Superior temporal gyrus (tissue), 1 donor: ENCODE data around the gene BAIAP2.
"Not testable (repeated sequence)": the region's sequence is repeated elsewhere in the genome, so short reads cannot be mapped to it uniquely, and the experiment has no call there.

Source experiments
- DNase-seq: peaks from one replicate; pipeline ENCODE4 v3.0.0-alpha.2; 2016; ENCODE audit errors: extremely low spot score

BAIAP2 gene

DNA sequence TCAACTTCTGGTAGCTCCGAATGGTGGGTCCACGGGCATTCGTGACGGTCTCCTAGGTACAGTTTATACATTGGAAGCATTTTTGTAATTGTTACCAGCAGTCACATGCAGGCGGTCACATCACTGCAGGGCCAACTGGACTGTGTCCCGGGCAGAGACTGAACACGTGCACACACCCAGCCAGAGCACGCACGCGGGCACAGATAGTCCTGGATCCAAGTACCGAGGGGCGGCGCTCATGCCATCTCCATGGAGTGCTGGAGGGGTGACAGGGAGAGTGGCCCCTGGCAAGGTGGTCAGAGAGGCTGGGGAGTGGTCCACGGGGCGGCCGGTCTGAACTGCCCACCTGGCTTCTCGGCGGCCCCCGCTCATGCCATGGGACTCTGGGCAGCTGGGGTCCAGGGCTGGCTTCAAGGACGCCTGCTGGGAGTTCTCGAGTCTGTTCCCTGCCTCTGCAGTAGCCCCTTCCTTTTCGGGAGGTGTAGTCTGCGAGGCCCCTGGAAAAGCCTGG lies 34.2 kb downstream of the BAIAP2 start:
- no peak for DNase-seq

DNA sequence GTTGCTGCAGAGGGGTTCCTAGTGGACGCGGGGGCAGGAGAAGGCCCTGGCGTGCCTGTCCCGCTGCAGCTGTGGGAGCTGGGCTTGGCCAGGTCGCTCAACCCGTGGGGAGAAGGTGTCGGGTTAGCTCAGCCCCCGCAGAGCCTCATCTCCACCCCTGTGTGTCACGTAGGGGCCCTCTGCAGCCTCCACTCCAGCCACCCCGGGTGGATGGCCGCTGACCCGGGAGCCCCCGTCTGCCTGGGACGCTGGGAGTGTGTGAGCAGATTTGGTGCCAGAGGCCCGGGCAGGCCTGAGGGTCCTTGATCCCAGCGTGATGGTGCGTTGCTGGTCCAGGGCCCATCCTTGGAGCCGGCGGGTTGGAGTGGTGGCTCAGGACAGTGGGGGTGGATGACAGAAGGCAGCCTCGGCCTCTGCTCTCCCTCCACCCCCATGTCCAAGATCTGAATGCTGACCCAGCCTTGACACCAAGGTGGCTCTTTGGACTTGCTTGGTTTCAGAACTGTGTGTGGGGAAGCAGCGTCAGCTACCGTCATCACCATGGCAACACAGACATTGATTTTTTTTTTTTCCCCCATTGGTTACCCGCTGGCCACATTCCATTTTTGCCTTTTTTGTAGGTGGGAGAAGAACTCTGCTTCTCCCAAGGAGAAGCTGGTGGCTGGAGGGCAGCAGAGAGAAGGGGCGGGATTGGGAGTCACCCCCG lies 35.7 kb downstream of the BAIAP2 start:
- DNase-seq = no peak

DNA sequence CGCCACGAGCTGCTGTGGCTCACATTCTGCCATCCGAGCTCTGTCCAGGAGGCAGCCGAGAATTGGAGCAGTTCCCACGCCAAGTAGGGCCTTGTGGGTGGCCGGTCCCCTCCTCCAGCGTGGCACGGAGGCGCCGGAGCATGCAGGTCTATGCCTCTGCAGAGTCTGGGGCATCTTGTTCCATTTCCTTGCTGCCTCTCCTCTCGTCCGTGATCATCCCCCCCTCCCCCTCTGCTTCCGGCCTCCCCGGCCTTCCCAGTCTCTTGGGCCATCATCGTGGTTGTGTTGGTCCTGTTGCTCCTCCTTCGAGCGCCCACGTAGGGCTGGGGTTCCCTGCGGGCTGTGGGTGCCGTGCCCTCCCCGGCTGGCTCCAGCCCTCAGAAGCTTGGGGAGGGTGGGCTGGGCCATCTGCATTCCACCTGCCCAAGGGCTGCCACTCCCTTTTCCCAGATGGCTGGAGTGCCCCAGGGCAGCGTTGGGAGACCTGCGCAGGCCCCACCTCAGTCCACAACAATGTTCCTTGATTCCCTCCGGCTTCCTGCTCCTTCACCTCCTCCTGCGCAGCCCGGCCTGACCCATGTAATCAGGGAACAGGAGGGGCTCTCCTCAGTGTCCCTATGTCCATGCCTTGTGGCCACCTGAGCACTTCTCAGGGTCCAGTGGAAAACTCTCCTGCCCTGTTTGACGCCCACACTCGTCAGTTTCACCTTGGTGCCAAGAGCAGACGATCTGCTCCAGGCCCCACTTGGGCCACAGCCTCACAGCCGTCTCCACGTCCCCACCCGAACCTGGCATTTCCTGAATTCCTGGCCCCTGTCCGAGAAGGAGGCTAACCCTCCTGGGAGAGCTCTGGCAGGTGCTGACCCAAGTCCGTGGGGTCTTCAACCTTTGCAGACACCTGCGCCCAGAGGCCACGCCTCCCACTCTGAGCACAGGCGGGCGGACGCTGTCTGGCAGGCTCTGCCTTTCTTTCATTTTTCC lies 37.1 kb downstream of the BAIAP2 start:
- no peak for DNase-seq

DNA sequence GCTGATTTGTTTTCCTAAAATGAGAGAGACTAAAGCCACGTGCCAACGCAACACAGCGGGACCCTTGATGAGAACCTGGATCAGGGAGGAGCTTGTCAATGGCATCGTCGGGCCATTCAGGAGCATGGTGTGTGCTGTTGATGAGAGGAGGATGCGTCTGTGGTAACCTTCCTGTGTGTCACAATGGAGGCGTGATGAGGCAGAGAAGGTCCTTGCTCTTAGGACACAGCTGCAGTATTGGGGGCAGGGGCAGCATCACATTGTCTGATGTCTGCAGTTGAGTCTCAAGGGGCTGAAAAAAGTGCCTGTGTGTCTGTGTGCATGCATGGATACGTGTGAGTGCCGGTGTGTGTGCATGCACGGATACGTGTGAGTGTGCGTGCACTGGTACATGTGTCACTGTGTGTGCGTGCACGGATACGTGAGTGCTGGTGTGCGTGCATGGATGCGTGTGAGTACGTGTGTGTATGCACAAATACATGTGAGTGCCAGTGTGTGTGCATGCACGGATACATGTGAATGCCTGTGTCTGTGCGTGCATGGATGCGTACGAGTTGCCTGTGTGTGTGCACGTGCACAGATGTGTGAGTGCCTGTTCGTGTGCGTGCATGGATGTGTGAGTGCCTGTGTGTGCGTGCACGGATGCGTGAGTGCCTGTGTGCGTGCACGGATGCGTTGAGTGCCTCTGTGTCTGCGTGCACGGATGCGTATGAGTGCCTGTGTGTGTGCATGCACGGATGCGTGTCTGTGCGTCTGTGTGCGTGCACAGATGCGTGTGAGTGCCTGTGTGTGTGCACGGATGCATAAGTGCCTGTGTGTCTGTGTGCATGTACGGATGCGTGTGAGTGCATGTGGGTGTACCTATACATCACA lies 39.3 kb downstream of the BAIAP2 start:
- DNase-seq = no peak

DNA sequence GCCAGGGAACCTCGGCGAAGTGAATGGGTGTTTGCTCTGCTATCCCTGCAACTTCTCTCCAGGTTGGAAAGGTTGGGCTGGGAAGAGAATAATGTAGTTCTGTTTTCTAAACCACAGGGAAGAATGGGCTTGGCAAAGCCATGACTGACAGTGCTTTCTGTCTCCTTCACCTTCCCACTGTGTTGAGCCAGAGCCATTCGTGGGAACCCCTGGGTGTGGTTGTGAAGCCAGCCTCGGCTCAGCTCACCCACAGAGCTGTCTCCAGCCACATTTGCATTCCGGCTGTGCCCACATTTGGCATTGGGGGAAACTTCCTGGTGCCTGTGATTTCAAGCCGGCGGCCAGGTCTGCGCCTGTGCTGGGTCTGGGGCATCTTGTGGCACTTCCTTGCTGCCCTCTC lies 39.9 kb downstream of the BAIAP2 start:
- no peak for DNase-seq

DNA sequence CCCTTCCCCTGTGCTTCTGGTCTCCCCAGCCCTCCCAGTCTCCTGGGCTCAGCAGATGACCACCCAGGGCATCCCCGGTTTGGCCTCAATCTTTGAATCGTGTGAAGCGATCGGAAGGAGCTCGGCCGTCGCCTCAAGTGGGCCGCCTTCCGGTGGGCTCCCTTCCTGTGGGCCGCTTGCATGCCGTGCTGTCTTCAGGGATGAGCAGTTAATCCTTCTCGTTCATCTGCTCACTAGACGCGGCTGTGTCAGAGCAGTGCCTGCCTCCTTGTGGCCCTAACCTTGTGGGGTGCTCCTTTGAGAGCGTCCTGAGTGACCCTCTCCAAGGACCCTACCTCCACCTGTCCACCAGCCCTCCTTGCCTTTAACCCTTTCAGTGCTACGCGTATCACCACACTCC lies 40.4 kb downstream of the BAIAP2 start:
- DNase-seq = no peak

DNA sequence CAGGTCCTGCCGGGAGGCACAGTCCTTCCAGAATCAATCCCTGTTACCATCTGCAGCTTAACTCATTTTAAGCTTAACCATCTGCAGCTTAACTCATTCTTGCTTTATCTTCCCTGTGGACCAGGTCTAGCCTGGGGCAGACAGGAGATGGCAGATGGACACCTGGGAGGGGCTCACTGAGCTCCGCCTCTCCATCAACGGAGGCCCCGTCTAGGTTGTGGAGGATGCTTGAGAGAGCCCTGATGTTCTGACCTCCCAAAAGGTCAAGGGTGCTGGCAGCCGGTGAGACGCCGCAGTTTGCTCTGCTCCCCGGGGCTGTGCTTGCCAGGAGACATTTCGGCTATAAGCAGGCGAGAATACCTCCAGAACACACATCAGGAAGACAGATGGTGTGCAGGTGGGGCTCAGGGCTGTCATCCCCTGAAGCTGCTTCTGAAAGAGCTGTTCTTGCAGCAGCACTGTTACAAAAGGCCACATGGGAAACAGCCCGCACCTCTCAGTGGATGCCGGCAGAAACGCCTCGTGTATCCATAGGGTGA lies 41.3 kb downstream of the BAIAP2 start:
- no peak for DNase-seq

DNA sequence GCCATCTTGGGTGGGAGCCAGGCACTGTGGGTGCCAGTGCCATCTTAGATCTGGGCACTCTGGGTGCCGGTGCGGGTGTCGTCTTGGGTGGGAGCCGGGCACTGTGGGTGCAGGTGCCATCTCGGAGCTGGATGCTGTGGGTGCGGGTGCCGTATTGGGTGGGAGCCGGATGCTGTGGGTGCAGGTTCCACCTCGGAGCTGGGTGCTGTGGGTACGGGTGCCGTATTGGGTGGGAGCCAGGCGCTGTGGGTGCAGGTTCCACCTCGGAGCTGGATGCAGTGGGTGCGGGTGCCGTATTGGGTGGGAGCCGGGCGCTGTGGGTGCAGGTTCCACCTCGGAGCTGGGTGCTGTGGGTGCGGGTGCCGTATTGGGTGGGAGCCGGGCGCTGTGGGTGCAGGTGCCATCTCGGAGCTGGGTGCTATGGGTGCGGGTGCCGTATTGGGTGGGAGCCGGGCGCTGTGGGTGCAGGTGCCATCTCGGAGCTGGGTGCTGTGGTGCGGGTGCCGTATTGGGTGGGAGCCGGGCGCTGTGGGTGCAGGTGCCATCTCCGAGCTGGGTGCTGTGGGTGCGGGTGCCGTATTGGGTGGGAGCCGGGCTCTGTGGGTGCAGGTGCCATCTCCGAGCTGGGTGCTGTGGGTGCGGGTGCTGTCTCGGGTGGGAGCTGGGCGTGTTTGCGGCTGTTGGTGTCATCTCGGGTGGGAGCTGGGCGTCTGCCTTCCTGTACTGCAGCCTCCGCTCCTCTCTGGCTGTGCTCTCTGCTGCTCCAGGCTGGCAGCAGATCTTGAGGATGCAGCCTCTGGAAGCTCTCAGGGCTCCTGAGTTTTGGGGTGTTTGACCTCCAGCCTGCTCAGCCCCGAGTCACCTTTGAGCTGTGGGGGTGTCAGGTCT lies 43.3 kb downstream of the BAIAP2 start:
- not testable (repeated sequence) for DNase-seq

DNA sequence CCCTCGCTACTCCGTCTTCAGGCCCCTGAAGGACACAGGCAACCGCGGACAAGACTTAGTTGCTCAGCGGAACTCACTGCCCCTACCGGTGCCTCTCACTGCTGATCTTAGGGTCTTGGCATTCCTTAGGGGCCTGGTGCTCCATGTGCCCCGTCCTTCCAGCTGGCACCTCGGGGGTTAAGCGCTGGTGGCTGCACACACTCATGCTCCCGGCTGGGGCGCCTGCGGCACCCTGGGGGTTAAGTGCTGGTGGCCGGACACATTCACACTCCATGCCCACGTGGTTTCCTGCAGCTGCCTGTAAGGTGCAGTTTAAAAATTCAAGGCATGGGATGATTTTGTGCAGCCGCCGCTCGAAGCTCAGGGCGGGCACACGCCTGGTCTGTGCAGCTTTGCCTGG lies 45.1 kb downstream of the BAIAP2 start:
- no peak for DNase-seq

DNA sequence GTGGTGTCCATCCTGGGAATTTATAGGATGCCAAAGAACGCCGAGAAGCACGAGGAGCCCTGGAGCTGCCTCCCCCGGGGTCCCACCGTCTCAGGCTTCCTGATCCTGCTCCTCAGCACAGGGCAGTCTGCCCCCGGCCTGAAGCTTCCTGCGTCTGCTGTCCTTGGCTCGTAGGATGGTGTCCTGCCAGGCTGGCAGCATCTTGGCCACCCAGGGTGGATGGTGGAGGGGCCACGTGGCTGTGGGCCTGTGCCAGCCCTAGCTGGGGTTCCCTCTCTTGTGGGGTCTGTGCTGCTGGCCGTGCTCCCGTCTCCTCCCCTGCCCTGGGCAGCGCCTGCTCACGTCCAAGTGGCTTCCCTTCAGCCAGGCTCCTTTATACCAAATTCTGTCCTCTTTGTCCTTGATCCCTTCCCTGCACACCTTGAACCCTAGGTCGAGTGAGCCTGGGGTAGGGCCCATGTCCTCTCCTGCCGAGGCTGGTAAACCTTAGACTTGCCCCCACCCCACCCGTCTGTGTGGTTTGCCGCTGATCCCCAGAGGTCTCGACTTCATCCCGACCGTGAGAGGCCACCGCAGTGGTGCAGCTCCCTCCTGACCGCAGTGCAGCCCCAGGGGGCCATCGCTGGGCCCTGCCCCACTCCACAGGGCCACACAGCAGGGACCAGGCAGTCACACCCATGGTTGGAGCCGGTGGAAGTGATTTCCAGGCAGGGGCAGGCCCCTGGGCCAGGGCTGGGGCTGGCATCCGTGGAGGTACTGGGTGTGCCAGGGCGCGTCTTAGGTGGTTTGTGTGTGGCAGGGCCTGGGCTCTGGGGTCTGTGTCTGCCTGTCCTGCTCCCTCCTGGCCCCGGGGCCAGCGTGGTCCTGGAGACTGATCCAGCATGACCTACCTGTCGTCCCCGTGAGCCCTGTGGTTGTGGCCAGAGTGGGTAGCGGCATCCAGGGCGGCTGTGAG lies 46.5 kb downstream of the BAIAP2 start:
- DNase-seq = no peak

DNA sequence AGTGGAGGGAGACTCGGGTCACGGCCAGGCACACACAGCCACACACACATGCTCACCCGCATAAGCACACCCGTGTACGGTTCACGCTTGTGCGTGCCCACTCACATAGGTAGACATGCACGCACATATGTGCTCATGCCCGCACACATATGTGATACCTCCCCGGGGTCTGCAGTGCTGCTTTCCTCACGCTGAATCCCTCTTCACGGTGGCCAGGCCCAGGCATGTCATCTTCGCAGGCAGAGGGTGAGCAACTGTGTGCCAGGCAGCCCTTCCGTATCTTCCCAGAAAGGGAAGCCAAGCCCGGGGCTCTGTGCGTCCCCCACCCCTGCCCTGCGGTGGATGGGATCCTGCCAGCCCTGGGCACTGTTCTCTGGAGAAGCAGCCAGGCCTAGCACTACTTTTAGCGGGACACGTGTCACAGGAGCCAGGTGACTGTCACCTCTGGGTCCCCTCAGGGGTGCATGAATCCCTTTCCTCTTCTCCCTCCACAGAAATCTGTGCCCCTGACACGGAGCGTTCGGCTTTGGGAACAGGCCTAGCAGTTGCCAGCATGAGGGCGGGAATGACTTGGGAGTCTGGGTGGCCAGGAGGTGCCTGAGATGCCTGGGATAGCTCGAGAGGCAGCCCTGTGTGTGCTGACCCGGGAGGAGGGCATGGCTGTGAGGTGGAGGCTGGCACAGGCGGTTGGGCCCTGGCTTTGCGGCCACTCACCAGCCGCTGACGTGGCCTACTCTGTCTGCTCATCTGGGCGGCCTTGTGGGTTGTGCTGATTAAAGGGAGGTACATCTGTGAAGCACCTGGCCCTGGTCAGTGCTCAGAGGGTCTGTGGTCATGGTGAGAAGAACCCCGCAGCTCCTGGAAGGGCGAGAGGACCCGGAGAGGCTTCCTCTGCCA lies 47.5 kb downstream of the BAIAP2 start:
- DNase-seq = no peak

DNA sequence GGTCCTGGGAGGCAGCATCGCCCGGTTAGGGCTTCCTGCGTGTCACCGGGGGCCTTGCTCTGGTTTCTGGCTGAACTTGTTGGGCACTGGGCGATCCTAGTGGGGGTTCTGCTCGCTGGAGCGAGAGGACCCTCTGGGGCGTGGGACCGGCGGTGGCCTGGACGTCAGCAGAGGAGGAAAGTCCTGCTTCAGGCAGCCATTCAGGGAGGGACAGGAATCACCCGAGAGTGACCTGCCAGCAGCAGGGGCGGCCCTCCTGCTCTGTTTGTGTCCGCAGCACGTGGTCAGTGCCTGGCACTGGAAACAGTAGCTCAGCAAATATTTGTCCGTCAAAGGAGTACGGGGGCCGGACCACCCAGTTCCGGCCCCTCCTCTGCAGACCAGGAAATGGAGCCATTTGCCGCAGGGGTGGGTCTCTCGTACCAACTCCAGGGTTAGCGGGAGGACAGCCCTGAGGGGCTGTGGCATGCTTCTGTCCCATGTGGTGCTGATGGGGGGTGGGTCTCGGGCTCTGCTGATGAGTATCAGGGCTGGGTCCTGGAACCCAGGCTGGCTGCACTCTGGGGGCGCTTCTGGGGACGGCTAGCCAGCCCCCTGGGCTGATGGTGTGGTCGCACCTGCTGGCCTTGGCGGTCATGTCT lies 48.3 kb downstream of the BAIAP2 start:
- no peak for DNase-seq

DNA sequence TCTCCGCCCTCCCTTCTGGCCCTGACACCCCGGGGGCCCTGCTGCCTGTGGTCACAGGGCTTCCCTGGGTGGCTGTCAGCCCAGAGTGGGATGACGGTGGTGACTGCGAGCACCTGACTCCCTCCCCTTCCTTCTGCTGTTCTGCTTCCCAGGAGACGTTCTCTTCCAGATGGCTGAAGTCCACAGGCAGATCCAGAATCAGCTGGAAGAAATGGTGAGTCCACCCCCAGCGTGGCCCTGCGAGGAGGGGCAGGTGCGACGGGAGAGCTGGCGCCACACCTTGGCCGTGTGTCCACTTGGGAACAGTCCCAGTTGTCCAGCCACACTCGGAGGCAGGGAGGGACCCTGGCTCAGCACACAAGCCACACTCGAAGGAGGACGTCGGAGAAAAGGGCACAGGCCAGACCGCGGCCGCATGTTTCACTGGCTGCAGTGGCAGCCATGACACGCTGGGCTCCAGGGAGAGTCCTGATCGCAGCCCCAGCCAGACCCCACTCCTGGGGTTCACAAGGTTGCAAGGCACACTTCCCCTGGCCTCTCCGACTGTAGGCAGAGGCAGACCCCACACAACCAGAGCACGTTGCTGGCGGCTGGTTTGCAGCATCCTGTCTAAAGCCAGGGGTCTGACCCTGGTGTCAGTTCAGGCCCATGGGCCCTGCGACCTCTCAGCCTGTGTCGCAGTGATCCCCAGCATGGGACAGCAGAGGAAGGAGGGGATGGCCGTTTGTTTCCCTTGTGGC lies 49.9 kb downstream of the BAIAP2 start:
- no peak for DNase-seq

DNA sequence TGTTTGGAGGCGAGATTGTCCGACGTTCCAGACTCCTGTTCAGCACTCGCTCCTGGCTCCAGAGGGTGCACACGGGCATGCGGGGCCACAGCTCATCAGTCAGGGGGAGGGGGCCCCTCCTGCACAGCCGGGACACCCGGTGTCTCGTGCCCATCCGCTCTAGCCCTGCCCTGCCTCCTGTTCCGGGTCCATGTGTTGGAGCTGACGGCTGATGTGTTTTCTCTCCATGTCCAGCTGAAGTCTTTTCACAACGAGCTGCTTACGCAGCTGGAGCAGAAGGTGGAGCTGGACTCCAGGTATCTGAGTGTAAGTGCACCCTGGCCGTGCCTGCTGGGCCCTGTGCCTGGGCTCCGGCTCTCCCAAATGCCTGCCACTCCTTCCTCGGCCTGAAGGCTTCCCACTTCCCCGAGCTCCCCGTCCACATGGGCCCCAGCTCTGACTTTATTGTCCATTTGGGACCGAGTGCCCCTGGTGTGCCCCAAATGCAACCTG lies 50.5 kb downstream of the BAIAP2 start:
- DNase-seq = no peak

DNA sequence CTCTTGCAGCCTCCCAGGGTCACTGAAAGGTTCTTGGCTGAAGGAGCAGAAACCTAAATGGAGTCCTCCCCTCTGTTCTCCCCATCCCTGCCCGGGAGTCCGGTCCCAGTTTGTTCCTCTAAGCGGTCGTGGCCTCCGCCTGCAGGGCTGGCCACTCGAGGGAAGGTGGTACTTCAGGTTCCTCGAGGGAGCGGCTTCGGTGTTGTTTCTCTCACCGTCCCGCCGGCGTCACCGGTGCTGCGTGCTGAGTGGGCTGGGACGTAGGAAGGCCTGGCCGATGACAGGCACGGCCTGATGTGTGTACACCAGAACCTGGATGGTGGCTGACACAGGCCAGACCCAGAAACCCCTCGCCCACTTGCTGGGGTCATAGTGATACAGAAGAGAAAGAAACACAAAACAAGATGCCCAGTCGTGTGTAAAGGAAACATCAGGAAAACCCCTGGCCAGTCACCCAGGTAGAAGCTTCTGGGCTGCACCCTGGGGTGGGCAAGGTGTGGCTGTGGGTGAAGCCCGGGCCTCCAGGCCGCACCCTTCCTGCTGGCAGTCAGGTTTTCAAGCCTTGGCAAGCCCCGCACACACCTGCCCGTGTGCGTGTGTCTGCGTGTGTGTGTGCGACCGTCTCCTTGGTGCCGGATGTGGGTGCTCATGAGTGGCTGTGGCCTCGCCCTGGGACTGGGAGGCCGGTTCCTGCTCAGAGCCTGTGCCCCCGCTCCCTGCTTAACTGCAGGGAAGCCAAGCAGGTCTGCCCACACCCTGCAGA lies 52.0 kb downstream of the BAIAP2 start:
- no peak for DNase-seq
